Chondrocyte (in vitro differentiated cells): ENCODE data around the gene ZNF524. TPM values are rescaled to one million over a fixed set of nuclear protein-coding genes. Genes with fewer than 3 reads are reported as not detected.
A peak's percentile ranks its signal among the peaks of the same experiment; 100 is the strongest.

ENCODE experiments used
- DNase-seq: peaks from one replicate; pipeline ENCODE4 v3.0.0; 2021; ENCODE audit warnings: mixed read lengths, low spot score
- H3K27ac Mint-ChIP-seq: one replicate; pipeline ENCODE4 v1.8.0; 2021; ENCODE audit warnings: mild to moderate bottlenecking, moderate library complexity, mixed read lengths; ENCODE audit not compliant: unreplicated experiment
- H3K27me3 Mint-ChIP-seq: 2 replicates; pipeline ENCODE4 v1.8.0; 2021; ENCODE audit warnings: low read depth, mixed read lengths
- H3K36me3 Mint-ChIP-seq: 2 replicates; pipeline ENCODE4 v1.8.0; 2021; ENCODE audit warnings: low read depth, mixed read lengths
- H3K4me1 Mint-ChIP-seq: 2 replicates; pipeline ENCODE4 v1.8.0; 2021; ENCODE audit warnings: low read depth, mild to moderate bottlenecking, mixed read lengths
- H3K4me3 Mint-ChIP-seq: one replicate; pipeline ENCODE4 v1.8.0; 2021; ENCODE audit warnings: mild to moderate bottlenecking, moderate library complexity, mixed read lengths; ENCODE audit not compliant: unreplicated experiment
- H3K9me3 Mint-ChIP-seq: 2 replicates; pipeline ENCODE4 v1.8.0; 2021; ENCODE audit warnings: low read depth, mixed read lengths
- total RNA-seq: library from RNA; stranded (reverse); gene quantifications from 3 replicates; pipeline ENCODE4 v1.2.1, GENCODE V29; 2021
- TF ChIP-seq, protein P1 (sequence below): fragments of 200-600 bp; sonication (generic); IDR thresholded peaks from 2 replicates; pipeline ENCODE4 v1.5.0; 2021; ENCODE audit warnings: antibody characterized with exemption, mild to moderate bottlenecking, moderate library complexity

The ZNF524 gene
- total RNA-seq, 1 donor from 2014 or later: 11.0 TPM

DNA sequence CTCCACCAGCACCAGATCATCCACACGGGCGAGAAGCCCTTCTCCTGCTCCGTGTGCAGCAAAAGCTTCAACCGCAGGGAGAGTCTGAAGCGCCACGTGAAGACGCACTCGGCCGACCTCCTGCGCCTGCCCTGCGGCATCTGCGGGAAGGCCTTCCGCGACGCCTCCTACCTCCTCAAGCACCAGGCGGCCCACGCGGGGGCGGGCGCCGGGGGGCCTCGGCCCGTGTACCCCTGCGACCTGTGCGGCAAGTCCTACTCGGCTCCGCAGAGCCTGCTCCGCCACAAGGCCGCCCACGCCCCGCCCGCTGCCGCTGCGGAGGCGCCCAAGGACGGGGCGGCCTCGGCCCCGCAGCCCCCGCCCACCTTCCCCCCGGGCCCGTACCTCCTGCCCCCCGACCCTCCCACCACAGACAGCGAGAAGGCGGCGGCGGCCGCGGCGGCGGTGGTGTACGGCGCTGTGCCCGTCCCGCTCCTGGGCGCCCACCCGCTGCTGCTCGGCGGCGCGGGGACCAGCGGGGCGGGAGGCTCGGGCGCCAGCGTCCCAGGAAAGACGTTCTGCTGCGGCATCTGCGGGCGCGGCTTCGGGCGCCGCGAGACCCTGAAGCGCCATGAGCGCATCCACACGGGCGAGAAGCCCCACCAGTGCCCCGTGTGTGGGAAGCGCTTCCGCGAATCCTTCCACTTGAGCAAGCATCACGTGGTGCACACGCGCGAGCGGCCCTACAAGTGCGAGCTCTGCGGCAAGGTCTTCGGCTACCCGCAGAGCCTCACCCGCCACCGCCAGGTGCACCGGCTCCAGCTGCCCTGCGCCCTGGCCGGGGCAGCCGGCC is 14.8 kb downstream of the ZNF524 start:
- DNase-seq: no peak
- TF ChIP-seq, protein P1, sequence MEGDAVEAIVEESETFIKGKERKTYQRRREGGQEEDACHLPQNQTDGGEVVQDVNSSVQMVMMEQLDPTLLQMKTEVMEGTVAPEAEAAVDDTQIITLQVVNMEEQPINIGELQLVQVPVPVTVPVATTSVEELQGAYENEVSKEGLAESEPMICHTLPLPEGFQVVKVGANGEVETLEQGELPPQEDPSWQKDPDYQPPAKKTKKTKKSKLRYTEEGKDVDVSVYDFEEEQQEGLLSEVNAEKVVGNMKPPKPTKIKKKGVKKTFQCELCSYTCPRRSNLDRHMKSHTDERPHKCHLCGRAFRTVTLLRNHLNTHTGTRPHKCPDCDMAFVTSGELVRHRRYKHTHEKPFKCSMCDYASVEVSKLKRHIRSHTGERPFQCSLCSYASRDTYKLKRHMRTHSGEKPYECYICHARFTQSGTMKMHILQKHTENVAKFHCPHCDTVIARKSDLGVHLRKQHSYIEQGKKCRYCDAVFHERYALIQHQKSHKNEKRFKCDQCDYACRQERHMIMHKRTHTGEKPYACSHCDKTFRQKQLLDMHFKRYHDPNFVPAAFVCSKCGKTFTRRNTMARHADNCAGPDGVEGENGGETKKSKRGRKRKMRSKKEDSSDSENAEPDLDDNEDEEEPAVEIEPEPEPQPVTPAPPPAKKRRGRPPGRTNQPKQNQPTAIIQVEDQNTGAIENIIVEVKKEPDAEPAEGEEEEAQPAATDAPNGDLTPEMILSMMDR: no peak
- Mint-ChIP-seq H3K9me3 (peaks cover 2% of the 10 kb centered on the region), H3K4me1 (peaks cover 9% of the 10 kb centered on the region), H3K27ac (no peak overlapping the region), H3K36me3 (peaks cover 9% of the 10 kb centered on the region), H3K4me3 (no peak overlapping the region), H3K27me3 (no peaks in the 10 kb centered on the region)

DNA sequence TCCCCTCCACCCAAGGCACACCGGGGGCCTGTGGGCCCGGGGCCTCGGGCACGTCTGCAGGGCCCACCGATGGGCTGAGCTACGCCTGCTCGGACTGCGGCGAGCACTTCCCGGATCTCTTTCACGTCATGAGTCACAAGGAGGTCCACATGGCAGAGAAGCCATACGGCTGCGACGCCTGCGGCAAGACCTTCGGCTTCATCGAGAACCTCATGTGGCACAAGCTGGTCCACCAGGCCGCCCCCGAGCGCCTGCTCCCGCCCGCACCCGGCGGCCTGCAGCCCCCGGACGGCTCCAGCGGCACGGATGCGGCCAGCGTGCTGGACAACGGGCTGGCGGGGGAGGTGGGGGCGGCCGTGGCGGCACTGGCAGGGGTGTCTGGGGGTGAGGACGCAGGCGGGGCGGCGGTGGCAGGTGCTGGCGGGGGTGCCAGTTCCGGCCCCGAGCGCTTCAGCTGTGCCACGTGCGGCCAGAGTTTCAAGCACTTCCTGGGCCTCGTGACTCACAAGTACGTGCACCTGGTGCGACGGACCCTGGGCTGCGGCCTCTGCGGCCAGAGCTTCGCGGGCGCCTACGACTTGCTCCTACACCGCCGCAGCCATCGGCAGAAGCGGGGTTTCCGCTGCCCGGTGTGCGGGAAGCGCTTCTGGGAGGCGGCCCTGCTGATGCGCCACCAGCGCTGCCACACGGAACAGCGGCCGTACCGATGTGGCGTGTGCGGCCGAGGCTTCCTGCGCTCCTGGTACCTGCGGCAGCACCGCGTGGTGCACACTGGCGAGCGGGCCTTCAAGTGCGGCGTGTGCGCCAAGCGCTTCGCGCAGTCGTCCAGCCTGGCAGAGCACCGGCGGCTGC is 15.7 kb downstream of the ZNF524 start:
- Mint-ChIP-seq H3K27ac (no peak overlapping the region), H3K27me3 (no peaks in the 10 kb centered on the region), H3K4me1 (peaks cover 5% of the 10 kb centered on the region), H3K4me3 (no peak overlapping the region), H3K9me3 (no peaks in the 10 kb centered on the region), H3K36me3 (peaks cover 8% of the 10 kb centered on the region)
- no peak for DNase-seq
- TF ChIP-seq, protein P1: no peak

- H3K9me3 Mint-ChIP-seq: no peaks in the 10 kb centered on the region
- H3K27ac Mint-ChIP-seq: no peak overlapping the region
- H3K27me3 Mint-ChIP-seq: no peaks in the 10 kb centered on the region
- TF ChIP-seq, protein P1: no peak
- peaks cover under 1% of the 10 kb centered on the region for H3K4me1 Mint-ChIP-seq
- H3K4me3 Mint-ChIP-seq: no peak overlapping the region
- no peak for DNase-seq
- peaks cover 11% of the 10 kb centered on the region for H3K36me3 Mint-ChIP-seq
Measured at GRCh38 chr19:55616395-55616875, 16.3 kb downstream of the ZNF524 start.

DNA sequence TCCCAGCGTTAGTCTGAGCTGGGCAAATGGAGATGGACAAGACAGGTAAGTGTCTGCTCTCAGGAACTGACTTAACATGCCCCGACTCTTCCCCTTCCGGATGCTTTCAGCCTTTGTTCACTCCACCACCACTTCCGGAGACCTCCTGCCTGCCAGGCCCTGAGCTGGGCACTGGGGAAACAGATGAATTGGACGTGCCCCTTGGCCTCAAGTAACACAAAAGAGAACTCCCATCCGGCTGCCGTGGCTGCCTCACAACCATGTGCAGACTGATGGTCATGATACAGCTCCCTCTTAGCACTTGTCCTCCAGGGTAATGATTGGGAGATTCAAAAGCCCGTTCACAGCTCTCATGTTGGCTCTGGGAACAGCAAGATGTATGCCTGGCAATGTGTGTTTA is 17.3 kb downstream of the ZNF524 start:
- Mint-ChIP-seq H3K4me3 (no peak overlapping the region), H3K36me3 (peaks cover 11% of the 10 kb centered on the region), H3K9me3 (no peaks in the 10 kb centered on the region), H3K27me3 (no peaks in the 10 kb centered on the region), H3K27ac (peak overlapping the region; percentile 33), H3K4me1 (no peaks in the 10 kb centered on the region)
- no peak for DNase-seq
- TF ChIP-seq, protein P1: no peak

GRCh38 chr19:55618426-55618825 is 18.3 kb downstream of the ZNF524 start:
- Mint-ChIP-seq H3K9me3 (no peaks in the 10 kb centered on the region), H3K27me3 (no peaks in the 10 kb centered on the region), H3K4me3 (no peak overlapping the region), H3K36me3 (peaks cover 11% of the 10 kb centered on the region), H3K4me1 (peaks cover 4% of the 10 kb centered on the region), H3K27ac (no peak overlapping the region)
- DNase-seq: no peak
- TF ChIP-seq, protein P1: no peak
